Activated T-cell treated with anti-CD3 and anti-CD28 coated beads, Interleukin-2, amount 50 U/mL, for 72 hours (primary cell): ENCODE data around the gene DZIP1. TPM values are rescaled to one million over a fixed set of nuclear protein-coding genes. Genes with fewer than 3 reads are reported as not detected.
A peak's percentile ranks its signal among the peaks of the same experiment; 100 is the strongest.

Experiments
- ATAC-seq, 2 donors: fragments of 150-1000 bp; cut with Tn5 transposase; replicated peaks in 1 of 2; 2 replicates each; pipeline ENCODE4 v1.10.0; 2021; ENCODE audit warnings: moderate library complexity in 2 of 2, mild to moderate bottlenecking in 1 of 2
- DNase-seq, 2 donors: peaks; one replicate each; pipeline ENCODE4 v3.0.0; 2021 to 2022; ENCODE audit warnings: mixed read lengths in 1 of 2
- H3K27ac Mint-ChIP-seq: one replicate; pipeline ENCODE4 v1.8.0; 2022; ENCODE audit warnings: mild to moderate bottlenecking, moderate library complexity, mixed read lengths
- H3K27me3 Mint-ChIP-seq: one replicate; pipeline ENCODE4 v1.8.0; 2022; ENCODE audit warnings: low read depth, mixed read lengths
- H3K36me3 Mint-ChIP-seq, 2 donors: one replicate each; pipeline ENCODE4 v1.8.0; 2022; ENCODE audit warnings: mixed read lengths in 2 of 2, mild to moderate bottlenecking in 1 of 2; ENCODE audit not compliant: insufficient read depth in 2 of 2
- H3K4me1 Mint-ChIP-seq: one replicate; pipeline ENCODE4 v1.8.0; 2022; ENCODE audit warnings: low read depth, mixed read lengths
- H3K4me3 Mint-ChIP-seq, 2 donors: one replicate each; pipeline ENCODE4 v1.8.0; 2022; ENCODE audit warnings: mild to moderate bottlenecking in 2 of 2, mixed read lengths in 2 of 2, moderate library complexity in 2 of 2
- H3K9me3 Mint-ChIP-seq, 2 donors: one replicate each; pipeline ENCODE4 v1.8.0; 2022; ENCODE audit warnings: mixed read lengths in 2 of 2
- total RNA-seq, 2 donors: library from RNA; stranded (reverse); gene quantifications; one replicate each; pipeline ENCODE4 v1.2.3, GENCODE V29; 2022

Gene DZIP1
- total RNA-seq, 2 donors from 2014 or later, result 0.19 to 0.31 TPM

DNA sequence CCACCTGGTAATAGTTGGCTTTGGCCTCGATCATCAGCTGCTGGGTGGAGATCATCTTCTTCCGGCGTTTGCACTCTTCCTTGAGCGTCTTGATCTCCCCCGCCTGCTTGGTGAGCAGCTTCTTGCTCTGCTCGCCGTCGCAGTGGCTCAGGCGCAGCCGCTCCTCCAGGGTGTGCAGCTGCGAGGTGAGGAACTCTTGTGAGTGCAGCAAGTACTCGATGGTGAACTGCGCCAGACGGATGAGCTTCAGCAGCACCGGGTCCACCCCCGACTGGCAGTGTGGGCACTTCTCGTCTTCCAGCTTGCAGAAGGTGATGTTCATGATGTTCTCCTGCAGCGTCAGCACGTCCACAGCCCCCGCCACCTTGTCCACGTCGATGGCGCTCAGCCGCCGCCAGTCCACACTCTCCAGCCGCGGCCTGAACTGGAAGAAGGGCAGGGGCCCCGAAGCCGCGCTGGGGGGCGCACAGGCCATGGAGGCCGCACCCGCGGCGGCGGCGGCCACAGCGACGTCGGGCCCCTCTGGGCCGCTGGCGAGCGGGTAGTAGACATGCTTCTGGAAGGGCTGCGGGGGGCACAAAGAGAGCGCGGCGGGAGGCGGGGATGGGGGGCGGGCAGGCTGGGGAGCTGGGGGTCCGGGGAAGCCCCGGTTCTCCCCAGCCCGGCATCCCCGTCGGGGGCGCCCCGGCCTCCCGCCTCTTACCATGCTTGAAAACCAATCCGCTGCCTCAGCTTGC, 3.0 kb downstream of the DZIP1 start:
- peaks cover 43% of the 10 kb centered on the region for H3K27me3 Mint-ChIP-seq
- H3K4me1 Mint-ChIP-seq, result peaks cover 19% of the 10 kb centered on the region
- H3K36me3 Mint-ChIP-seq, result no peaks in the 10 kb centered on the region
- H3K27ac Mint-ChIP-seq, result no peak overlapping the region
- no peaks in the 10 kb centered on the region for H3K9me3 Mint-ChIP-seq
- H3K4me3 Mint-ChIP-seq, result peak overlapping the region in 1 of 2 donors; percentile 11
- DNase-seq (no peak), ATAC-seq (no peak)

DNA sequence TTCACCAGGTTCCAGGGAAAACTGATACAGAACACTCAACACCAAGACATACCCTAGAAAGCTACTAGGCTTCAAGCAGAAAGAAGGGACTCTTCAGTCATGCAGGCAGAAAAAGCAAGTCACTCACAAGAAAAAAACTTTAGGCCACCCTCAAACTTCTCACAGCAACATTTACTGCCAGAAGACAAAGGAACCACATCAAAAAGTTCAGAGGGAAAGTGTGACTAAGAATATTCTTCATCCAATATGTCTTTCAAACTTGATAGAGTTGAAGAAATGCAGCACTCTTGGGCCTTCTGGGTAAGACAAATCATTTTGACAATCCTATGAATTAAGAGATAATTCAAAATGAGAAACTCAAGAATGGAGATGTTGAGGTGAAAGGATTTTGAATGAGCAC, 7.7 kb downstream of the DZIP1 start:
- DNase-seq, result no peak
- Mint-ChIP-seq H3K27me3 (peaks cover 35% of the 10 kb centered on the region), H3K9me3 (no peaks in the 10 kb centered on the region), H3K4me3 (peak overlapping the region in 1 of 2 donors; percentile 18), H3K4me1 (peaks cover 20% of the 10 kb centered on the region), H3K36me3 (no peaks in the 10 kb centered on the region), H3K27ac (no peak overlapping the region)
- ATAC-seq, result peak; percentile 61 to 80

DNA sequence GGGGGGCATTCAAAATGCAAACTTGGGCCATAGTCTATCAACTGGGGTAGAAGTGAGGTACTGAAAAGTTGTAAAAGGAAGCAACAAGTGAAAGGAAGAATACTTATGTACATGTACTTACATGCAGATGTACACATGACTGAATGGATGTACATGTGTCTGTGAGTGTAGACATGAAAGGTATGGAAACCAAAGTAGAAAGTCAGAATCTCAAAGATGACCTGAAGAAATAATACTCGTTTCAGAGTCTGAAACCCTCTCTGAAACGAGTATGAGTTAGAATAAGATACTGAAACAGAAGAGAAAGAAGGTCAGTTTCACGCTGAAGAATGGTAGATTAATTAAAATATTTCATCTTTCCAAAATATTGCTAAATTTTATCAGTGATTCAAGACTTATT, 13.9 kb downstream of the DZIP1 start:
- no peak for ATAC-seq
- Mint-ChIP-seq H3K27ac (no peak overlapping the region), H3K27me3 (peaks cover 31% of the 10 kb centered on the region), H3K9me3 (no peaks in the 10 kb centered on the region), H3K36me3 (no peaks in the 10 kb centered on the region), H3K4me3 (no peak overlapping the region), H3K4me1 (peaks cover 2% of the 10 kb centered on the region)
- DNase-seq, result no peak

DNA sequence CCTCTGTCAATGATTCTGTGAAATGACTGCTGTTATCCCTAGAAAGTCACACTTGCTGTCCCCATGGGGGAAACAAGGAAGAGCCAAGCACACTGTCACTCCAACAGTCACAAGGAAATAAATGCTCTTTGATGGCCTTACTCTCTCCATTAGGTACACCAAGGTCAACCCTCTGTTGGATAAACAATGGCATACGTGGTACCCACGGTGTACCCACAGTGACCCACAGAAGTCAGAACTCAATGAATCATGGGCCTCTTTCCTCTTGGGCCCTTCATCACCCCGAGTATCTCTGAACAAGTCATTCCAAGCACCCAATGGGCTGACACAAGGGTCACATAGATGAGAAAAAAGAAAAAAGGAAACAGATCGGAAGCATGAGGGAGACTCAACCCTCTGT, 15.4 kb downstream of the DZIP1 start:
- no peak overlapping the region for H3K27ac Mint-ChIP-seq

DNA sequence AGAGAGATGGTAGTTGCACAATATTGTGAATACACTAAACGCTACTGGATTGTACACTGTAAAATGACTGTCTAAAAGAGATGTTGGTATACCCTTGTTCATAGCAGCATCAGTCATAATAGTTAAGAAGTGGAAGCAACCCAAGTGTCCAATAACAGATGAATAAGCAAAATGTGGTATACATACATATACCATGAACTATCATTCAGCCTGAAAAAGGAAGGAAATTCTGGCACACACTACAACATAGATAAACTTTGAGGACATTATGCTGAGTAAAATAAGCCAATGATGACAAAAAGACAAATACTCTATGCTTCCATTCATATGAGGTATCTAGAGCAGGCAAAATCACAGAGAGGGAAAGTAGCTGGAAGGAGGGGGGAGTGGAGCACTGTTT, 16.0 kb downstream of the DZIP1 start:
- no peak for ATAC-seq
- Mint-ChIP-seq H3K9me3 (no peaks in the 10 kb centered on the region), H3K27ac (no peak overlapping the region), H3K4me3 (no peak overlapping the region), H3K27me3 (peaks cover 45% of the 10 kb centered on the region), H3K36me3 (no peaks in the 10 kb centered on the region), H3K4me1 (no peaks in the 10 kb centered on the region)
- DNase-seq, result no peak

More for the DNA sequence above, 15.4 kb downstream of the DZIP1 start:
- ATAC-seq (no peak), DNase-seq (no peak)
- H3K36me3 Mint-ChIP-seq, result no peaks in the 10 kb centered on the region
- H3K9me3 Mint-ChIP-seq, result no peaks in the 10 kb centered on the region
- no peak overlapping the region for H3K4me3 Mint-ChIP-seq
- H3K4me1 Mint-ChIP-seq, result no peaks in the 10 kb centered on the region
- peaks cover 45% of the 10 kb centered on the region for H3K27me3 Mint-ChIP-seq

DNA sequence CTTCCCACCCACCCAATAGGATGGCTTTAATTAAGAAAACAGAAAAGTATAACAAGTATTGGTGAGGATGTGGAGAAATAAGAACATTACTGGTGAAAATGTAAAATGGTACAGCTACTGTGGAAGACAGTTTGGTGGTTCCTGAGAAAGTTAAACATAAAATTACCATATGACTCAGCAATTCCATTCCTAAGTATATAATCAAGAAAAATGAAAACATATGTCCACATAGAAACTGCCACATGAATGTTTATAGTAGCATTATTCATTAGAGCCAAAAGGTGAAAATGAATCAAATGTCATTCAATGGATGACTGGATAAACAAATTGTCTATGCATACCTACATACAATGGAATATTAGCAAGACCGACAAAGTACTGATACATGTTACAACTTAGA, 16.9 kb downstream of the DZIP1 start:
- H3K27ac Mint-ChIP-seq, result no peak overlapping the region
- no peaks in the 10 kb centered on the region for H3K36me3 Mint-ChIP-seq
- H3K27me3 Mint-ChIP-seq, result peaks cover 42% of the 10 kb centered on the region
- H3K4me1 Mint-ChIP-seq, result no peaks in the 10 kb centered on the region
- no peak for DNase-seq
- ATAC-seq, result no peak
- no peaks in the 10 kb centered on the region for H3K9me3 Mint-ChIP-seq
- H3K4me3 Mint-ChIP-seq, result no peak overlapping the region

DNA sequence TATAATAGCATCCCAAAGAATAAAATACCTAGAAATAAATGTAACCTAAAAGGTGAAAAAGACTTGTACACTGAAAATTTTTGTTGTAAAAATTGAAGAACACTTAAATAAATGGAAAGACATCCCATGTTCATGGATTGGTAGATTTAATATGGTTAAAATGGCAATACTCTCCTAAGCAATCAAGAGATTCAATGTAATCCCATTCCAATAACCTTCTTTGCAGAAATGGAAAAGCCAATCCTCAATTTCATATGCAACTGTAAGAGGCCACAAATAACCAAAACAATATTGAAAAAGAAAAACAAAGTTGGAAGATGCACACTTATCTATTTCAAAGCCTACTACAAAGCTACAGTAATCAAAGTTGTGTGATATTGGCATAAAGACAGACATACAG, 17.7 kb downstream of the DZIP1 start:
- DNase-seq, result no peak
- ATAC-seq, result no peak
- no peak overlapping the region for H3K4me3 Mint-ChIP-seq
- no peaks in the 10 kb centered on the region for H3K36me3 Mint-ChIP-seq
- no peaks in the 10 kb centered on the region for H3K4me1 Mint-ChIP-seq
- H3K27me3 Mint-ChIP-seq, result peaks cover 40% of the 10 kb centered on the region
- H3K27ac Mint-ChIP-seq, result no peak overlapping the region
- no peaks in the 10 kb centered on the region for H3K9me3 Mint-ChIP-seq

DNA sequence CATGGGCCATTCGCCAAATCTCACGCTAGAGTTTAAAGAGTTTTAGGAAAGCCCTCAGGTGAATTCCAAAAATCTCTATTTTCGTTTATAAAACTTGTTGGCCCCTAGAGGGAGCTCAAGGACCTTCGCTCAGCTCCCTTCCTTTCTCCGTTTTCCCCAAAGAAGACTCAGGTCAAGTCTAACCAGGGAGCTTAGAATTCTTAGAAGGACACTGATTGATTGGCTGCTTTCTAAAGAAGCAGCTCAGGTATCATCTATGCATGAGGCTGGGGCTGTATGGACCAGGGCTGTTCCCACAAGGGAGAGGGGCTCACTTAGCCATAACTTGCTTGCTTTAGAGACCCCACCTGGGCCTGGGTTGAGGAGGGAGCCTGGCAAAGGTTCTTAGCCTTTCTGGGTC, 20.5 kb downstream of the DZIP1 start:
- peak in 1 of 2 donors; percentile 43 for ATAC-seq
- Mint-ChIP-seq H3K4me3 (no peak overlapping the region), H3K4me1 (no peaks in the 10 kb centered on the region), H3K27me3 (peaks cover 23% of the 10 kb centered on the region), H3K27ac (no peak overlapping the region), H3K36me3 (no peaks in the 10 kb centered on the region), H3K9me3 (no peaks in the 10 kb centered on the region)
- peak in 1 of 2 donors; percentile 39 for DNase-seq

DNA sequence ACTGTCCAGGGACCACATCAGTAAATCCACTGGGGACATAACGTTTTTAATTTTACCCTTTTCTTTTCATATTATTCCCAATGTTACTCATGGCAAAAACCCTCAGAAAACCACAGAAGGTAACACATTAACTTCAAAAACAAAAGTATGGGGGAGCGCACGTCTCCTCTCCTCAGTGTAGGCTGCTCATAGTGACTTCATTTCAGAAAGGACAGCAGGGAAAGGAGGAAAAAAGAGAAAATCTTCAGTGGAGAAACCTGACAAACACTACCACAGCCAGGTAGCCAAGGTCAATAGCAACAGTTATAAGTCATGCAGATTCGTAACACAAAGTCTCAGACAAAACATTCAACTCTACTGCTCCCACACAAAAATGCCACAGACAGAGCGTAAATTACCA, 21.4 kb downstream of the DZIP1 start:
- Mint-ChIP-seq H3K27me3 (peaks cover 23% of the 10 kb centered on the region), H3K36me3 (no peaks in the 10 kb centered on the region), H3K4me1 (no peaks in the 10 kb centered on the region), H3K27ac (no peak overlapping the region), H3K4me3 (no peak overlapping the region), H3K9me3 (no peaks in the 10 kb centered on the region)
- DNase-seq (no peak), ATAC-seq (no peak)

DNA sequence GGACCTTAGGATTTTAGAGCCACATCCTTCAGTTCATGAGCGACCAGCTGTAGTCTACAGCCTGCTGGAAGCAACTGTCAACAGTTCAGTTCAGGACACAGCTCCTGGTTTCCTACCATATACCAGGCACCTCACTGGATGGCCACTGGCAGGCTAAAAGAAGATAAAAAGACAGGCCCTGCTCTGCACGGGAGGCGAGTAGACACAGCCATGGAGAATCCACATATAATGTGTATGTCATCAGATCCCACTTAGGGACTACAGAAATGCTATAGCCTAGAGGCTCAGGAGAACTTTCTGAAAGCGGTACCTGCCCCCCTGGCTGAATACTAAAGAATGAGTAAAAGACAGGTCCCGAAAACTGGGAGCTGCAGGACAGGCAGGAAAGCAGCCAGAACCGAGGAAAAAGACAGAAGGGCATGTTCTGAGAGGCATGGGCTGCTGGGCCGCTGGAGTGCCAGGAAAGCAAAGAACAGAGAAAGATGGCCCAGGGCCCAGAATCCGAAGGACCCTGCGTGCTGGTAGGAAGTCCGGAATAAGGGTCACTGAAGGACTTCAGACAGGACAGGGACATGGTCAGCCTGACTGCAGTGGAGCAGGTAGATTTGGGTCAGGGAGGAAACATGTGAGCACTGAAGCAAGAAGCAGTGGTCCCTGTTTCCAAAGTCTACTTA, 23.5 kb downstream of the DZIP1 start:
- H3K27ac Mint-ChIP-seq, result no peak overlapping the region
- no peak for ATAC-seq

DNA sequence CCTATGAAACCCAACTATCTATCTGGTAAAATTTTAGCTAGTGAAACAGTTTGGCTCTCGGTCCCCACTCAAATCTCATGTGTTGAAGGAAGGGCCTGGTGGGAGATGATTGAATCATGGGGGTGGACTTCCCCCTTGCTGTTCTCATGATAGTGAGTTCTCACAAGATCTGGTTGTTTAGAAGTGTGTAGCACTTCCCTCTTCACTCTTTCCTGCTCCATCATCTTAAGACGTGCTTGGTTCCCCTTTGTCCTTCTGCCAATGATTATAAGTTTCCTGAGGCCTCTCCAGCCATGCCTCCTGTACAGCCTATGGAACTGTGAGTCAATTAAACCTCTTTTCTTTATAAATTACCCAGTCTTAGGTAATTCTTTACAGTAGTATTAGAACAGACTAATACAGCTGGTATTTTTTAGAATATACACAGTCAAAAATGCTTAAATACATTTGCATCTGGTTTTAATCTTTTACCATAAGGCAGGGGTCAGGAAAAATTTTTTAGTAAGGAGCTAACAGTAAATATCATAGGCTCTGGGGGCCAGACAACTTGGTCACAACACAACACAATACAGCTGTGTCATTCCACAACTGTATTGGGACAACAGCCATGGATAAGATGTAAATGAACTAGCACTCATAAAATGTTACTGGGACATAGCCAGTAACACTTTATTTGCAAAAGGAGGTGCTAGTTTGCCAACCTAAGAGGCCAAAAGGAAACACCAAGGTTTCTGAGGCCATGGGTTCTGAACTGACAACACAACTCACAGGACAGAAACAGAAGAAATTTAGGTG, 24.3 kb downstream of the DZIP1 start:
- ATAC-seq, result no peak
- H3K4me3 Mint-ChIP-seq, result no peak overlapping the region
- no peaks in the 10 kb centered on the region for H3K4me1 Mint-ChIP-seq
- peaks cover 20% of the 10 kb centered on the region for H3K27me3 Mint-ChIP-seq
- no peak overlapping the region for H3K27ac Mint-ChIP-seq
- H3K9me3 Mint-ChIP-seq, result no peaks in the 10 kb centered on the region
- no peak for DNase-seq
- no peaks in the 10 kb centered on the region for H3K36me3 Mint-ChIP-seq

More for the DNA sequence above, 23.5 kb downstream of the DZIP1 start:
- no peaks in the 10 kb centered on the region for H3K36me3 Mint-ChIP-seq
- H3K9me3 Mint-ChIP-seq, result no peaks in the 10 kb centered on the region
- no peak overlapping the region for H3K4me3 Mint-ChIP-seq
- H3K4me1 Mint-ChIP-seq, result no peaks in the 10 kb centered on the region
- DNase-seq, result no peak
- H3K27me3 Mint-ChIP-seq, result peaks cover 23% of the 10 kb centered on the region

DNA sequence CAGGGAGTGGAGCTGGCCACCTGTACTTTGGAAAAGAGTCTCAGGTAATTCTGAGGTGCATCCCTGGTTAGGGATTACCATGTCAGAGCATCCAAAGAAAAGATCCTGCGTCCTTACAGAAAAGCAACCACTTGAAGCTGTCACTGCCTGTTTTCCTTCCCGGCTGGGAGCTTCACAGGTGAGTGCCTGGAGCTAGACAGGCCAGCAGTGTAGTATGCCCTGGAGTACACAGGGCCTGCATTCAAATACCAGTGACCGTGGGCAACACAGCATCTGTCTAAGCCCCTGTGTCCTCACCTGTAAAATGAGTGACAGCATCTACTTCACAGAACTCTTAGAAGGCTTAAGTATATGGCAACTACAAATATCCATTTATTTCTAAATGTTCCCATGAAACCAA, 29.0 kb downstream of the DZIP1 start:
- DNase-seq (no peak), ATAC-seq (no peak)
- no peaks in the 10 kb centered on the region for H3K9me3 Mint-ChIP-seq
- H3K27me3 Mint-ChIP-seq, result no peaks in the 10 kb centered on the region
- no peaks in the 10 kb centered on the region for H3K4me1 Mint-ChIP-seq
- no peaks in the 10 kb centered on the region for H3K36me3 Mint-ChIP-seq
- H3K27ac Mint-ChIP-seq, result no peak overlapping the region
- no peak overlapping the region for H3K4me3 Mint-ChIP-seq

DNA sequence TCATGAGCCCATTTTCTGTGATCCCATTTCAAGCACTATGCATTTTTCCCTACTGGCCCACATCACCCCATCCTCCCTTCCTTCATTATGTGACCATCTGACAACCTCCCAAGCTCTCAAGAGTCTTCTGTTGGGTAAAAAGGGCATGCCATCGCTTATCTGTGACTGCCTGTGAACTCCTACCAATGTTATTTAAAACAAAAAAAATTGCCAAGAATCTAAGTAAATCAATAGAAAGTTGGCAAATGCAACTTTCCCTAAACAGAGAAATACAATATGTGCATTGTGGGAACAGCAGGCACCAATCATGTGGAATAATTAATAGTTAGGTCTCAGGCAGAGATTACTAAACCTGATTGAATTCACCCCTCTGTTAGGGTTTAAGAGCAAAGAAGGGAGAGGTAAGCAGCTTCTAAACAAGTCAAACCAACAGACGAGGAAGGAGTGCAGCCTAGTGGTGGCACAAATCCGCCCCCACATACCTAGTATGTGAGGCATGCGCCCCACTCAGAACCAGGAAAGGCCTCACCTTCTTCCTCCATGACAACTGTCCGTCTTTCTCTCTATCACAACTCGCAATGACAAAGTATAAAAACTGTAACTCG, 29.8 kb downstream of the DZIP1 start:
- Mint-ChIP-seq H3K9me3 (no peaks in the 10 kb centered on the region), H3K4me3 (no peak overlapping the region), H3K27me3 (no peaks in the 10 kb centered on the region), H3K36me3 (no peaks in the 10 kb centered on the region), H3K27ac (no peak overlapping the region), H3K4me1 (no peaks in the 10 kb centered on the region)
- DNase-seq, result no peak
- ATAC-seq, result no peak
